Fibroblast of pulmonary artery (primary cell): ENCODE measurements around the gene USP21.

Experiments used
- DNase-seq: peaks from one replicate; pipeline ENCODE4 v3.0.0-alpha.2; 2010; ENCODE audit warnings: low read depth
- H3K4me3 ChIP-seq: replicated peaks from 2 replicates; pipeline ENCODE4 v1.5.1; 2011; ENCODE audit warnings: low read depth, mild to moderate bottlenecking, control low read depth, low read length, moderate library complexity
- TF ChIP-seq, protein P1 (sequence below): IDR thresholded peaks from 2 replicates; pipeline ENCODE4 v1.5.1; 2011; ENCODE audit warnings: mild to moderate bottlenecking, control low read depth, low read length, inconsistent platforms; ENCODE audit errors: missing control alignments

Gene USP21

DNA sequence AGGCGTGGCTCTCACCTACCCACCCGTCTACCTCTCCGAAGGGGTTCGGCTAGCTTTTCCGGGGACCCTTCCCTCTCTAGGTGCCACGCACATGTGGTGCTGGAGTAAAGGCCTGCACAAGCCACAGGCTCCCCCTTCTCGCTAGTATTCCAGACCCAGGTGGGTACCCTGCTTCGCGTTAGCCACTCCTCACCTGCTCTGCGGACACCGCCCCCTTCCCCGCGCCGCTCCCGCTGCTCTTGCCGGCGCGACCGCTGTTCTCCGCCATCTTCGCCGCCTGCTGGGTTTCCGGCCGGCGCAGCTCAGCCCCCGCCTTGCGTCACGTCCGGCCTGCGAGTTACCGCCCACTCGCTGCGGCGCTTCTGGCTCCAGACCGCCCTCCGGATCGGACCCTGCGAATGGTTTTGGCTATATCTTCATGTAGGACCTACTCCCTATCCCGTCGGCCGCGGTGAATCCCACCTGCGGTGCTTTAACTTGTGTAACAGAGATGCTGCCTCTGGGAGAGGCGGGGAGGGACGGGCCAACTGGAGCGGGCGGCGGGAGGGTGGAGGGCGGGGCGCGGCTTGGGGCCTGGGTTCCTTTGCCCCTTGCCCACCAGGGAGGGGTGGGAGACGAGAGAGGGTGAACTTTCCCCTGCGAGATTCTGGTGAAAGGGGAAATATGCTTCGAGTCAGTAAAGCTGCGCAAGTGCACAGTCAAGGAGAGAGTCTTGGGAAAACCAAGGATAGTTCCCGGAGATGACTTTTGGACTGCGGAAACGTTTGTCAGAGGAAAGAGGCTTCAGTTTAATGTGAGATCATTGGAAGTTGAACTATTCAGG lies 41.3 kb upstream of the USP21 start, which contains the start of the genes NIT1 and PFDN2:
NIT1 (plus strand) TSS at position 347 of the 823 bp plus-strand sequence; CDS start at position 419, 72 bp downstream.
PFDN2 (minus strand) TSS at position 279 of the 823 bp plus-strand sequence; CDS start at position 268, 11 bp downstream.
- TF ChIP-seq, protein P1, sequence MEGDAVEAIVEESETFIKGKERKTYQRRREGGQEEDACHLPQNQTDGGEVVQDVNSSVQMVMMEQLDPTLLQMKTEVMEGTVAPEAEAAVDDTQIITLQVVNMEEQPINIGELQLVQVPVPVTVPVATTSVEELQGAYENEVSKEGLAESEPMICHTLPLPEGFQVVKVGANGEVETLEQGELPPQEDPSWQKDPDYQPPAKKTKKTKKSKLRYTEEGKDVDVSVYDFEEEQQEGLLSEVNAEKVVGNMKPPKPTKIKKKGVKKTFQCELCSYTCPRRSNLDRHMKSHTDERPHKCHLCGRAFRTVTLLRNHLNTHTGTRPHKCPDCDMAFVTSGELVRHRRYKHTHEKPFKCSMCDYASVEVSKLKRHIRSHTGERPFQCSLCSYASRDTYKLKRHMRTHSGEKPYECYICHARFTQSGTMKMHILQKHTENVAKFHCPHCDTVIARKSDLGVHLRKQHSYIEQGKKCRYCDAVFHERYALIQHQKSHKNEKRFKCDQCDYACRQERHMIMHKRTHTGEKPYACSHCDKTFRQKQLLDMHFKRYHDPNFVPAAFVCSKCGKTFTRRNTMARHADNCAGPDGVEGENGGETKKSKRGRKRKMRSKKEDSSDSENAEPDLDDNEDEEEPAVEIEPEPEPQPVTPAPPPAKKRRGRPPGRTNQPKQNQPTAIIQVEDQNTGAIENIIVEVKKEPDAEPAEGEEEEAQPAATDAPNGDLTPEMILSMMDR, result no peak
- peak within 1 kb of the TSS; percentile 100 for H3K4me3 ChIP-seq
- peak; percentile 88 for DNase-seq

DNA sequence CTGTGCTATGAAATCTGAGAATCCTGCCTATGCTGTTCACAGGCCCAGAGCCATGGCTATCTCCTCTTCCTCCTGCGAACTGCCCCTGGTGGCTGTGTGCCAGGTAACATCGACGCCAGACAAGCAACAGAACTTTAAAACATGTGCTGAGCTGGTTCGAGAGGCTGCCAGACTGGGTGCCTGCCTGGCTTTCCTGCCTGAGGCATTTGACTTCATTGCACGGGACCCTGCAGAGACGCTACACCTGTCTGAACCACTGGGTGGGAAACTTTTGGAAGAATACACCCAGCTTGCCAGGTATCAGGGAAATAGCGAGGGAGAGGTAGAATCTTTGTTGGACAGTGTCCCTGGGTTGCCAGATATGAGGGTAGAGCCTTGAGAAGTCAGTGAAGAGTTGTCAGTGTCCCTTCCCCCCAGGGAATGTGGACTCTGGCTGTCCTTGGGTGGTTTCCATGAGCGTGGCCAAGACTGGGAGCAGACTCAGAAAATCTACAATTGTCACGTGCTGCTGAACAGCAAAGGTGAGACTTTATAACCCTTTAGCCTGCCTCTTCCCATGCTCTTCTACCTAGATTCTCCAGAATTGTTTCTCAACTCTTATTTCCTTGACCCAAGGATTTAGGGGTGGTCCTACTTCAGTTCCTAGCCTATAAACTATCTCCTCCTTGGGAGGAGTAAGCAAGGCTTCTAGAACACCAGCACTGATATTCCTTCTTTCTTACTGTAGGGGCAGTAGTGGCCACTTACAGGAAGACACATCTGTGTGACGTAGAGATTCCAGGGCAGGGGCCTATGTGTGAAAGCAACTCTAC lies 40.0 kb upstream of the USP21 start:
- TF ChIP-seq, protein P1, result peak; percentile 50
- DNase-seq, result peak; percentile 78
- H3K4me3 ChIP-seq, result peak overlapping the region; percentile 100

DNA sequence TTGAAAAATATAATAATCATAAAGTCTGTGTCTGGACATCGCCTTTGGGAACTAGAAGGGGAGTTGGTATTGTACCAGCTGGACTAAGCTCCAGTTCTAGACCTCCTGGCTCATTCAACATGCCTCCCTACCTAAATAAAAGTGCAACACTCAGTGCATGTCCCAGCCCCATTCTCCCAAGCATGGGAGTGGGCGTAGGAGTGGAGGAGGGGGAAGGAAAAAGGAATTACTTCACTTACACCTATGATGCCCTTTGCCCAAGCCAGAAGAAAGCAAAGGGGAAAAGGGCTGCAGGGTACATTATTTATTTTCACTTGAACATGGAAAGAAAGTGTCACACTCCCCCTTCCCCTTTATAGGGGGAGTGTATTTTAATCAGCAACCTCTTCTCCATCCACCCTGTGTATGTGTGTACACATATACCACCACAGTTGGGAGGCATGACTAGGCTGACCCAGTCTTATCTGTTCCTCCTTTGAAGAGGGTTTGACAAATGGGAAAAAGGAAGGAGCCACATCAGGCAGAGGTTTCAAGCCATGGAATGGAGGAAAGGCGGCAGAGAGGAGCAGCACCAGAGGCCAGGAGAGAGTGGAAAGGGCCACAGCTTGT lies 38.2 kb upstream of the USP21 start:
- TF ChIP-seq, protein P1, result no peak
- DNase-seq, result no peak

DNA sequence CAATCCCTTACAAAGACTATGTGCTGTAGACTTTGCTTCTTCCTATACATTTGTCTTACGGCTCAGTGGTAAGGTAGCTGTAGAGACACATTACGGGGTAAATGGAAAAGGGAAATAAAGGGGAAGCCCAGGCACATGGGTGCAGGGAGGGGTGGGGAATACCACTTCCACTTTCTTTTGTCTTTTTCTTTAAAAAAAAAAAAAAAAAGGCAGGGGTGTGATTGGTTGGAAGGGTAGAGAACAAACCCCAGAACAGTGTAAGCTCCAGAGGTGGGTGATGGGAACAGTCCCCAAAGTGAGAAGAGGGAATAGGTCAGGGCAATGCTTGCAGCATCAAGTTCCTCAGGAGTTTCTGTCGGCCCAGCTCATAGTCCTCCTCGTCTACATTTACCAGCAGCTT lies 37.5 kb upstream of the USP21 start:
- H3K4me3 ChIP-seq, result no peak overlapping the region
- TF ChIP-seq, protein P1, result no peak
- no peak for DNase-seq

More for the DNA sequence above, 38.2 kb upstream of the USP21 start:
- no peak overlapping the region for H3K4me3 ChIP-seq

DNA sequence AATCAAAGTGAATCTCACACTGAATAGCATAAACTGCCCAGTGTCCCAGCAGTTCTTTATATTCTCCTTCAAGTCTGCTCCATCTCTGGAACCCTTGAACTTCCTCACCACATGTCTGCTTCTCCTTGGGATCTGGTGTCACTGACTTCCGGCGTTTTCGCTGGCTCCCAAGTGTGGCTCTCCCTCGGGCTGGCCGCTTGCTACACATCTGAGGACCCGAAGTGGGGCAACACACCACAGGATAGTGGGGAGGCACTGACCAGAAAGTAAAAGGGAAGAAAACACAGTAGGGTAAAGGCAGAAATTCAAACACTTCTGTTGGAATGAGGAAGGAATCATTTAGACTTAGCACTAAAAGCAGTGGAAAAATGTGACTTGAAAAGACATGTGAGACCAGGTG lies 36.3 kb upstream of the USP21 start:
- no peak overlapping the region for H3K4me3 ChIP-seq
- TF ChIP-seq, protein P1, result no peak

DNA sequence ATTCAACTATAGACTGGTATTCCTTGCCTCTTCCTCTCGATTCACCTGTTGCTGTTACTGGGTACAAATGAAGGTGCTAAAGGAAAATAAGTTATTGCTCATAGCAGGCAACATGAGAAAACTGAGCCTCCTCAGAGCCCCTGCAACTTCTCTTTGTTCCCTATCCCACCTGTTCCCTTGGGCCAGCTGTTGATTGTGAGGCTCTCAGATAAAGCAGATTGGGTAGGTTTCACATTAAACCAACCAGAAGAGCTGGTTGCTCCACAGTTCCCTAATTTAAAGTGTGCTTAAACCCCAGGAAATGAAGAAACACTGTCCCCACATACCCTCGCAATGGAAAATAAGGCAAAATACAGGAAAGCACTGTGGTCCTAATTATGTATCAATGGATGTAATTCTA lies 31.7 kb upstream of the USP21 start:
- no peak for DNase-seq
- H3K4me3 ChIP-seq, result no peak overlapping the region
- TF ChIP-seq, protein P1, result no peak

More for the DNA sequence above, 36.3 kb upstream of the USP21 start:
- DNase-seq, result no peak
